NCI-H460 (cell line): ENCODE data around the gene CARD11. TPM values are rescaled to one million over a fixed set of nuclear protein-coding genes. Genes with fewer than 3 reads are reported as not detected.

ENCODE experiments used
- DNase-seq: peaks from one replicate; pipeline ENCODE4 v3.0.0-alpha.2; 2016; ENCODE audit warnings: low read depth; ENCODE audit errors: extremely low read depth
- total RNA-seq: library from RNA; depleted of rRNA; stranded (reverse); fragments of >200 nt; shearing (Covaris generic); gene quantifications from 2 replicates; pipeline ENCODE4 v1.2.3, GENCODE V29; 2014

Gene CARD11
- total RNA-seq, 1 experiment from 2014 or later: 0.05 TPM

DNA sequence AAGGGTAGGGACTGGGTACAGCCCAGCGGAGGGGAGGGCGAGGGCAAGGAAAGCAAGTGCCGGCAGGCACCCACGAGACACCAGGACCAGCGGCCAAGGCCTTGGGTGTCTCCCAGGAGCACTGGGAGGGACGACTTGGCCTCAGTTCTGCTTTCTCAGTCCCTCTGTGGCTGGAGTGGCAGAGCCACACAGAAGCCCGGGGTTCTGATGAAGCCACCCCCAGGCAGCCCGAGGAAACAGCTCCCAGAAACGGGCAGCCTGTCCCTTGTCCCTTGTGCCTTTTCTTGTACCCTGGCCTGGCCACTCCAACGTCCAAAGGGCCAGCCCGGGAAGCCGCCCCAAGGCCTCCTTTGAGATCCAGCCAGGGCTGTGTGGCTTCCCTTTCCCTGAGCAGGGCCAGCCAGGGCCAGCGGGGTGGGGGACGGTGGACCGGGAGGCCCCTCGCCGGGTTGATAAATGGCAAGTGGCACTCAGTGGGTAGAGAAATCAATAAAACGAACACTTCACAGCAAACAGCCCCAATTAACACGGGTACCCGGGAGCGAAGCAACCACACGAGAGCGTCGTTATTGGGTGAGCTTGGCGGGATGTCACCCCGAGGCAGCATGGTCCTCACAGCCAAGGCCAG, 129.8 kb downstream of the CARD11 start:
- DNase-seq: no peak

- no peak for DNase-seq
Observed at GRCh38 chr7:2912684-2913439, 130.8 kb downstream of the CARD11 start.

- DNase-seq: no peak
Observed at GRCh38 chr7:2911466-2911865, 132.2 kb downstream of the CARD11 start.

DNA sequence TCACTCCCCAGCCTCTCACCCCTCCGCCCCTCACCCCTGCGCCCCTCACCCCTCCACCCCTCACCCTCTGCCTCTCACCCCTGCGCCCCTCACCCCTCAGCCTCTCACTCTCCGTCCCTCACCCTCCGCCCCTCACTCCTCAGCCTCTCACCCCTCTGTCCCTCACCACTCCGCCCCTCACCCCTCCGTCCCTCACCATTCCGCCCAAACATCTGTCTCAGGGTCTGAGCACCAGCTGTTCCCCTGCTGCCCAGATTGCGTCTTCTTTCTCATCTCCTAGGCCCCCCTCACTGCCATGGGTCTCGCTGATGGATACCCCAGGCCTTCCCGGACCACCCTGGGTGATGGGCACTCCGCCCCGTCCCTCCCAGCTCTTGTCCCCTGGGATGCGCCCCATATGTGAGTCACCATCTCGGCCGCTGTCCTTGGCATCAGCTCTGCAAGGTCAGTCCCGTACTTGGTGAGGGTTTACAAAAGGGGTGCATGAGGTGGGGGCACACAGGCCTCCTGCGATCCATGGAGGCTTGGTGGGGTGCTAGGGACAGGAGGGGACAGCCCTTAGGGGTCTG, 134.1 kb downstream of the CARD11 start:
- DNase-seq: no peak

DNA sequence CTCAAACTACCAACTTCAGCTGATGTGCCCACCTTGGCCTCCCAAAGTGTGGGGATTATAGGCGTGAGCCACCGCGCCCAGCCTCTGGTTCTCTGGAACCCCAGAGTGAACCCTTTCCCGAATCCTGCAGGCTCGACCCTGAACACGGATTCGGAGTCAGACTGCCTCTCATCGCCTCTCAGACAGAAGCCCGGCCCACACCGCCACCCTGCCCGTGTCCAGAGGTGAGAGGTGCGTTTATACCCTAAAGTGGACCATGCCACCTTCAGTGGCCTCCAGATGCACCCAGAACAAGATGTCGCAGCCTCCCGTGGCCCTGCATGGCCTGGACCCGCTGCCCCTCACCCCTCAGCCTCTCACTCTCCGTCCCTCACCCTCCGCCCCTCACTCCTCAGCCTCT, 134.6 kb downstream of the CARD11 start:
- DNase-seq: no peak

DNA sequence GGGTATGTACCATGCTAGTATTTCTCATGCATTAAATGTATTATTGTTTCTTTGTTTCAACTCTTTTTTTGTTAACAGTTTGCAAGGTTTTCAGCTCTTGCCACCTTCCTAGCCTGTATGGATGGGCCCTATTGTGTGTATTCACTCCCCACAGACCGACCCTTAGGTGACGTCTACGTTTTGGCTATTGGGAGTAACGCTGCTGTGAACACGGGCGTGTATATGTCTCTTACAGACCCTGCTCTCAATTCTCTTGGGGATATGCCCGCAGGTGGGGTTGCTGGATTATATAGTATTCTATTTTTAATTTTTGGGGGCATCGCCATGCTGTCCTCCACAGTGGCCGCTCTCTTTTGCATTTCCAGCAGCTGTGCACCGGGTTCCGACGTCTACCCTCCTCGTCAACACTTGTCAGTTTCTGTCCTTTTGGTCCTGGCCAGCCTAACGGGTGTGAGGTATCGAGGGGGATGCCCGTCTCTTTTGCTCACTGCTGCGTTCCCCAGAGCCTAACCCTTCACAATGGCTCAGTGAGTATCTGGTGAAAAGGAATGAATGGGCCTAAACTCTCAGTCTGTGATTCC, 135.5 kb downstream of the CARD11 start:
- no peak for DNase-seq

GRCh38 chr7:2906197-2906931, 137.3 kb downstream of the CARD11 start:
- no peak for DNase-seq

GRCh38 chr7:2905500-2905899, 138.2 kb downstream of the CARD11 start:
- DNase-seq: no peak

- DNase-seq: no peak
Observed at GRCh38 chr7:2905027-2905426, 138.6 kb downstream of the CARD11 start.

GRCh38 chr7:2904202-2904601, 139.5 kb downstream of the CARD11 start:
- DNase-seq: no peak

DNA sequence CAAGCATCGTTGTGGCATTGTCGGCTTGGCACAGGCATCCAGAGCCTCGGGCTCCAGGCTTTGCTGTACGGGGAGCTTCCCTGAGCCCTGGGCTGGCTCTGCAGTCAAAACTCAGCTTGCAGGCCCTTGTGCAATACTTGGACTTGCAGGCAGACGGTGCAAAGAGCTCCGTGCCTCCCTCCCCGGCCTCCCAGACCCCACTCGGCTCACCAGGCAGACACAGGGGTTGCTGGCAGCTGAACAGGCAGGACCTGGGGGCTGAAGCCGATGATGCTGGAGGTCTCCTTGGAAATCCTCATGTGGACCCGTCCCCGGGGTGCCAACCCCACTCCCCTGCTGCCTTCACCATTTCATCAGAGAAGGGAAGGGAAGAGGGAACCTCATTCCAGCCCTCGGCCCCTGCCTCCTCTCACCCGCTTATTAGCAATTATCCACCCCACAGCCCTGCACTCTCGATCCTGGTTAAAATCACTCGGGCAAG, 139.9 kb downstream of the CARD11 start:
- no peak for DNase-seq

DNA sequence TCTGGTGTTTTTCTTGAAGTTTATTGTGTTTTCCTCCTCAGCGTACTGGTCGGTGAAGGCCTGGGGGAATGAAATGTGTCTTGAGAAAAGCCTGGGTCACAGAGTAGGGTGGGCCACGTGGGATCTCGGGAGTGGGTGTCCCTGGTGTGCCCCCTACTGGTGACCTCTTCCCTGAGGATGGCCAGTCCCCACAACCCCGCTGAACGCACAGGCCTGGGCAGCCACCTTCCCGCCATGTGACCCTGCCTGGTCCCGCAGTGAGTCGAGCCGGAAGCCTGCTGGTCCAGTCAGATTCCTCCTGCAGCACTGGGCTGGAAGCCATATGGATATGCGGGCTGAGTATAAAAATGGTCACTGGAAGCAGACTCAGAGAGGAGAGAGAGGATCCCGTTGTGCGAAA, 146.6 kb downstream of the CARD11 start:
- DNase-seq: no peak

DNA sequence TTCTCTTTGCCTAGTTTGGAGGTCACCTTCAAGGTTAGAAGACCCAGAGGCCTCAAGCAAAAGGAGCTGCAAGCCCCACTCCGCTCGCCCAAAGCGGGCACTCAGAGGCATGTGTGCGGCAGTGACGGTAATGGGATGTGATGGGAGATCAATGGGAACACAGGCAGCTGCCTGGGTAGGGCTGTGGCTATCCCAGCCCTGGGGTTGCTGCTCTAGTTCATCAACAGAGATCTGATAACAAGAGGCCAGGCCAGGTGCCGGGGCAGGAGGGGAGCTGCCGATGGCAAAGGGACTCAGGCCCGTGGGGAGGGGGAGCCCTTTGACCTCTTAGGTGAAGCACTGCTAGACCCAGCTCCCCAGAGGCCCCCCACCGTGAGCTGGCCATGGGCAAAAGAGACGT, 147.5 kb downstream of the CARD11 start:
- DNase-seq: no peak

DNA sequence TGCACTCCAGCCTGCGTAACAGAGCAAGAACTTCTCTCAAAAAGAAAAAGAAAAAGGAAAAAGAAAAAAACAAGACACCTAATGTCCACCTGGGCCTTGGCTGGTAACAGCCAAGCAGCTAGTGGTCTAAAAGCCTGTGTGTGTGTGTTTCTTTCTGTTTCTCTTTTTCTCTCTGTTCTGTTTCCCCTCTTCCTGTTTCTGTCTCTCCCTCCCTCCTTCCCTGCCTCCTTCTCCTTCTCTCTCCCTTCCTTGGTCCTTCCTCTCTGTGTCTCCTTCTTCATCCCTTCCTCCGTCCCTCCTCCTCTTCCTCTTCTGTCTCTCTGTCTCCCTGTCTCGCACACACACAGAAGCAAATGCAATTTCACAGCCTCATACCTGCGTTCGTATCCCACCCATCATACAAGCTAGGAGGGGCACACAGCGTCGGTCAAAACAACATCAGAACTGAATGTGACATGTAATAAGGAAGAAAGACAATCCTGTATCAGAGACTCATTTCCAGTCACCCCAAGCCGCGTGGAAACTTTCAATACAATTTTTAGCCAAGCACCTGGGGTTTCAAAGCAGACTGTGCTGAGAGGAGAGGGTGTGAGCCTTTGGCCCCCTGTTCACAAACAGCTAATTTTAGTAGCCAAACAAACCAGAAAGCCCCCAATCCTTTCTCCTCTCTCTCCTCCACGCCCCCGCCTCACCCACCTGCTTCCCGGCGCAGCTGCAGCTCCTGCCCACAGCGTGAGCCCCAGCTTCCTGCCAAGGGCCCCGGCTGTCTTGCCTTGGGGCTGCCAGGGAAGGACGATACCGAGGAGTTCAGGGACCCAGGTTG, 149.3 kb downstream of the CARD11 start:
- no peak for DNase-seq

GRCh38 chr7:2893411-2893861, 150.2 kb downstream of the CARD11 start:
- no peak for DNase-seq

GRCh38 chr7:2892549-2892948, 151.1 kb downstream of the CARD11 start:
- no peak for DNase-seq

- no peak for DNase-seq
Observed at GRCh38 chr7:2887816-2888215, 155.9 kb downstream of the CARD11 start.

DNA sequence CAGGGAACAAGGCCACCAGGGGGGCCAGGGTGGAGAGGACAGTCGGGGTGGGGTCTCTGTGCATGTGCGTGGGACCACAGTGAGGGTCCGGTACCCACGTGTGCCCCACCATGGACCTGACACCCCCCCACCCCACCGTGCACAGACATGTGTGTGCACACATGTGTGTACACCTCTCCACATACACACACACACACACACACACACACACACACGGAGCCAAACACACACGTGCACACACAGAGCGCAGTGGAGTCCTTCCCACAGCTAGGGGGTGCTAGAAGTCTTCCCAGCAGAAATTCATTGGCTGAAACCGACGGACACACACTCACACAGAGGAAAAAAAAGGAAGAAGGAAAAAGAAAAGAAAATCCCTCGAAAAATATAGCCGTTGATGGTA, 156.8 kb downstream of the CARD11 start:
- DNase-seq: peak; percentile 67

- no peak for DNase-seq
Observed at GRCh38 chr7:2886391-2886790, 157.3 kb downstream of the CARD11 start.

- no peak for DNase-seq
Observed at GRCh38 chr7:2884161-2884560, 159.5 kb downstream of the CARD11 start.
